ENCODE measurements around the gene NUTF2.
"Not testable (repeated sequence)": the region's sequence is repeated elsewhere in the genome, so short reads cannot be mapped to it uniquely, and the experiment has no call there.

NUTF2 gene

GRCh38 chr16:67841198-67841815, 5.4 kb upstream of the NUTF2 start:
- no peak for DNase-seq

- peak; percentile 98 for DNase-seq
These were observed 4.8 kb upstream of the NUTF2 start, which contains the start of gene THAP11 for GRCh38 chr16:67841816-67842508. THAP11 (plus strand) TSS chr16:67842320; CDS start chr16:67842555, 235 bp downstream.

GRCh38 chr16:67842509-67843342, 4.0 kb upstream of the NUTF2 start:
- DNase-seq = peak; percentile 71

- no peak for DNase-seq
These were observed 3.4 kb upstream of the NUTF2 start for GRCh38 chr16:67843343-67843765.

GRCh38 chr16:67844497-67844896, 2.2 kb upstream of the NUTF2 start:
- DNase-seq = no peak

GRCh38 chr16:67845291-67846062, 1.3 kb upstream of the NUTF2 start:
- no peak for DNase-seq

- DNase-seq = no peak
These were observed 742 bp upstream of the NUTF2 start for GRCh38 chr16:67846063-67846319.

- DNase-seq = no peak
These were observed 530 bp downstream of the NUTF2 start, which contains the start of gene CENPT for GRCh38 chr16:67847064-67847861. CENPT (minus strand) TSS chr16:67847693; CDS start chr16:67833859, 13,834 bp downstream.

- no peak for DNase-seq
These were observed 1.4 kb downstream of the NUTF2 start for GRCh38 chr16:67848118-67848517.

GRCh38 chr16:67853670-67854069, 6.9 kb downstream of the NUTF2 start:
- no peak for DNase-seq

GRCh38 chr16:67855789-67856188, 9.1 kb downstream of the NUTF2 start:
- DNase-seq = no peak

GRCh38 chr16:67856927-67857546, 10.3 kb downstream of the NUTF2 start:
- DNase-seq = no peak

GRCh38 chr16:67857547-67858233, 11.0 kb downstream of the NUTF2 start:
- DNase-seq = no peak

- no peak for DNase-seq
These were observed 11.8 kb downstream of the NUTF2 start for GRCh38 chr16:67858500-67858899.

- DNase-seq = no peak
These were observed 14.1 kb downstream of the NUTF2 start for GRCh38 chr16:67860589-67861398.

GRCh38 chr16:67861877-67862276, 15.1 kb downstream of the NUTF2 start:
- DNase-seq = no peak

- no peak for DNase-seq
These were observed 16.2 kb downstream of the NUTF2 start for GRCh38 chr16:67862623-67863583.

- not testable (repeated sequence) for DNase-seq
These were observed 17.3 kb downstream of the NUTF2 start for GRCh38 chr16:67864044-67864443.

- DNase-seq = no peak
These were observed 17.9 kb downstream of the NUTF2 start for GRCh38 chr16:67864594-67864993.
